HepG2 (cell line): ENCODE measurements around the gene LUC7L2. TPM values are rescaled to one million over a fixed set of nuclear protein-coding genes. Genes with fewer than 3 reads are reported as not detected.

Experiments
- AKNA ChIP-seq: sonication (generic); formaldehyde crosslinking; IDR thresholded peaks from 2 replicates; pipeline ENCODE4 v1.4.0; 2020; ENCODE audit warnings: missing genetic modification reagents, borderline replicate concordance
- EP300 ChIP-seq, 3 experiments: sonication (generic) in 1 of 3; formaldehyde crosslinking in 1 of 3; IDR thresholded peaks; 2 replicates each; pipeline versions ENCODE4 v1.5.1 to v1.6.1; 2011 to 2020; ENCODE audit warnings: low read depth in 2 of 3, low read length in 2 of 3, borderline replicate concordance in 1 of 3, improper control_type of control experiment in 1 of 3, mild to moderate bottlenecking in 1 of 3, missing genetic modification reagents in 1 of 3, moderate library complexity in 1 of 3
- ERF ChIP-seq: IDR thresholded peaks from 2 replicates; pipeline ENCODE4 v1.6.1; 2018; ENCODE audit warnings: missing biosample characterization, missing genetic modification reagents
- HDAC6 ChIP-seq: fragments of 200-600 bp; sonication (generic); IDR thresholded peaks from 2 replicates; pipeline ENCODE4 v1.7.0; 2017; ENCODE audit warnings: mild to moderate bottlenecking, antibody characterized with exemption, low read length, low read depth
- KAT7 ChIP-seq: IDR thresholded peaks from 2 replicates; pipeline ENCODE4 v1.6.1; 2018; ENCODE audit warnings: borderline replicate concordance, missing compliant biosample characterization
- KLF9 ChIP-seq: IDR thresholded peaks from 2 replicates; pipeline ENCODE4 v1.6.1; 2016; ENCODE audit warnings: low read depth
- MAFG ChIP-seq: sonication (generic); formaldehyde crosslinking; IDR thresholded peaks from 2 replicates; pipeline ENCODE4 v1.5.1; 2020; ENCODE audit warnings: mild to moderate bottlenecking, missing genetic modification reagents
- MBNL3 ChIP-seq: fragments of 250-450 bp; sonication (Bioruptor Pico); conservative IDR thresholded peaks from 2 replicates; pipeline ENCODE4 v1.8.0; 2022; ENCODE audit warnings: mild to moderate bottlenecking, inconsistent platforms
- MEIS1 ChIP-seq: sonication (generic); formaldehyde crosslinking; IDR thresholded peaks from 2 replicates; pipeline ENCODE4 v1.9.0; 2021; ENCODE audit warnings: mild to moderate bottlenecking, missing genetic modification reagents, moderate library complexity, borderline replicate concordance
- NCOA1 ChIP-seq: sonication (generic); formaldehyde crosslinking; IDR thresholded peaks from 2 replicates; pipeline ENCODE4 v1.9.0; 2021; ENCODE audit warnings: missing genetic modification reagents
- PHB2 ChIP-seq: fragments of 450-650 bp; IDR thresholded peaks from 2 replicates; pipeline ENCODE4 v1.6.1; 2018; ENCODE audit not compliant: partially characterized antibody
- PRDM4 ChIP-seq: sonication (generic); formaldehyde crosslinking; IDR thresholded peaks from 2 replicates; pipeline ENCODE4 v1.9.0; 2021; ENCODE audit warnings: missing genetic modification reagents, borderline replicate concordance
- SUZ12 ChIP-seq: fragments of 150-350 bp; IDR thresholded peaks from 2 replicates; pipeline ENCODE4 v1.6.1; 2014; ENCODE audit warnings: low read depth, low read length
- TCF7 ChIP-seq: sonication (generic); IDR thresholded peaks from 2 replicates; pipeline ENCODE4 v1.6.1; 2016; ENCODE audit warnings: antibody characterized with exemption, low read depth
- XRCC5 ChIP-seq: fragments of 200-400 bp; formaldehyde crosslinking; optimal IDR thresholded peaks from 2 replicates; pipeline ENCODE3; 2017; ENCODE audit warnings: mild to moderate bottlenecking, low read length
- ZKSCAN5 ChIP-seq: sonication (generic); formaldehyde crosslinking; IDR thresholded peaks from 2 replicates; pipeline ENCODE4 v1.5.1; 2020; ENCODE audit warnings: mild to moderate bottlenecking, missing genetic modification reagents
- ZNF225 ChIP-seq: sonication (generic); formaldehyde crosslinking; IDR thresholded peaks from 2 replicates; pipeline ENCODE4 v1.4.0; 2020; ENCODE audit warnings: mild to moderate bottlenecking, missing genetic modification reagents
- ZNF296 ChIP-seq: sonication (generic); formaldehyde crosslinking; conservative IDR thresholded peaks from 2 replicates; pipeline ENCODE4 v1.5.0; 2020; ENCODE audit warnings: mild to moderate bottlenecking, missing genetic modification reagents
- ZNF496 ChIP-seq: sonication (generic); formaldehyde crosslinking; IDR thresholded peaks from 2 replicates; pipeline ENCODE4 v1.8.1; 2023; ENCODE audit warnings: mild to moderate bottlenecking, moderate library complexity, missing genetic modification reagents; ENCODE audit not compliant: insufficient replicate concordance
- ZNF772 ChIP-seq: sonication (generic); formaldehyde crosslinking; IDR thresholded peaks from 2 replicates; pipeline ENCODE4 v1.5.0; 2020; ENCODE audit warnings: mild to moderate bottlenecking, missing genetic modification reagents
- ZNF883 ChIP-seq: sonication (generic); formaldehyde crosslinking; IDR thresholded peaks from 2 replicates; pipeline ENCODE4 v1.5.1; 2020; ENCODE audit warnings: mild to moderate bottlenecking, missing genetic modification reagents; ENCODE audit errors: not compliant biosample characterization
- polyA plus RNA-seq, 8 experiments: library from polyadenylated mRNA; depleted of rRNA in 3 of 8; stranded (reverse) in 7 of 8; unstranded in 1 of 8; fragments of >200 nt; fragmentation: Illumina TruSeq in 4 of 8; extraction: Trizol in 4 of 8; gene quantifications; 2 replicates each; pipeline versions ENCODE4 v1.2.1 to v1.2.3, GENCODE V29; 2011 to 2016; ENCODE audit warnings: low read depth in 4 of 8, missing spikeins in 1 of 8, mixed read lengths in 1 of 8; ENCODE audit not compliant: insufficient read depth in 1 of 8
- total RNA-seq, 5 experiments: library from RNA; depleted of rRNA; stranded (reverse); fragments of >200 nt; fragmentation: Illumina TruSeq; extraction: Trizol; gene quantifications; 2 replicates each; pipeline ENCODE4 v1.2.3, GENCODE V29; 2016; ENCODE audit warnings: low read depth in 1 of 5

Gene LUC7L2
- total and polyA plus RNA-seq, 2 of the 13 experiments (the other 11 are each of a cell fraction or from before 2014, with no cell fraction given): 17.9 to 50.7 TPM

GRCh38 chr7:139341058-139341775 is 18.5 kb upstream of the LUC7L2 start, which contains the start of gene FMC1 (continued):
- TF ChIP-seq PHB2 (no peak), ZKSCAN5 (CRISPR knock-in tag) (no peak), ERF (CRISPR knock-in tag) (peak; percentile 42; the same call in 1 of the 2 replicates), MBNL3 (CRISPR knock-in tag) (no peak), SUZ12 (no peak), KAT7 (CRISPR knock-in tag) (peak; percentile 43; the same call in 1 of the 2 replicates), XRCC5 (no peak), ZNF496 (no peak), HDAC6 (no peak), ZNF772 (CRISPR knock-in tag) (peak; percentile 49), ZNF225 (CRISPR knock-in tag) (peak; percentile 96), AKNA (CRISPR knock-in tag) (no peak; the same call in 1 of the 2 replicates), PRDM4 (CRISPR knock-in tag) (no peak), MEIS1 (no peak; the same call in 1 of the 2 replicates), EP300 (IDR thresholded peaks at IDR 0.05; ENCODE audit: low read depth in 2 of 2, low read length in 2 of 2) (peak in 1 of 2 experiments; percentile 3; a peak in 1 of 4 replicates), EP300 (CRISPR knock-in tag; IDR thresholded peaks at IDR 0.05; ENCODE audit: borderline replicate concordance) (no peak), MAFG (CRISPR knock-in tag) (no peak), ZNF296 (CRISPR knock-in tag) (0 out of 2 replicates have a peak, but pooled peaks have one; percentile 51), ZNF883 (no peak), TCF7 (0 out of 2 replicates have a peak, but pooled peaks have one; percentile 8), NCOA1 (no peak), KLF9 (no peak)
